ENCODE results near the gene PTPRT. TPM values are rescaled to one million over a fixed set of nuclear protein-coding genes. Genes with fewer than 3 reads are reported as not detected.

Gene PTPRT
- total RNA-seq, 1 experiment from 2014 or later, result not detected

GRCh38 chr20:43096126-43096930 is 93.4 kb downstream of the PTPRT start:
- TF ChIP-seq POLR2AphosphoS5 (IDR thresholded peaks at IDR 0.05; ENCODE audit: low read depth, low read length), result no peak
- no peak for TF ChIP-seq REST (IDR thresholded peaks at IDR 0.05; ENCODE audit: insufficient read depth in 1 of 2, low read depth in 2 of 2, low read length in 1 of 2)
- TF ChIP-seq TCF7L2 (IDR thresholded peaks at IDR 0.05; ENCODE audit: low read depth, low read length), result no peak
- TF ChIP-seq, protein P1, sequence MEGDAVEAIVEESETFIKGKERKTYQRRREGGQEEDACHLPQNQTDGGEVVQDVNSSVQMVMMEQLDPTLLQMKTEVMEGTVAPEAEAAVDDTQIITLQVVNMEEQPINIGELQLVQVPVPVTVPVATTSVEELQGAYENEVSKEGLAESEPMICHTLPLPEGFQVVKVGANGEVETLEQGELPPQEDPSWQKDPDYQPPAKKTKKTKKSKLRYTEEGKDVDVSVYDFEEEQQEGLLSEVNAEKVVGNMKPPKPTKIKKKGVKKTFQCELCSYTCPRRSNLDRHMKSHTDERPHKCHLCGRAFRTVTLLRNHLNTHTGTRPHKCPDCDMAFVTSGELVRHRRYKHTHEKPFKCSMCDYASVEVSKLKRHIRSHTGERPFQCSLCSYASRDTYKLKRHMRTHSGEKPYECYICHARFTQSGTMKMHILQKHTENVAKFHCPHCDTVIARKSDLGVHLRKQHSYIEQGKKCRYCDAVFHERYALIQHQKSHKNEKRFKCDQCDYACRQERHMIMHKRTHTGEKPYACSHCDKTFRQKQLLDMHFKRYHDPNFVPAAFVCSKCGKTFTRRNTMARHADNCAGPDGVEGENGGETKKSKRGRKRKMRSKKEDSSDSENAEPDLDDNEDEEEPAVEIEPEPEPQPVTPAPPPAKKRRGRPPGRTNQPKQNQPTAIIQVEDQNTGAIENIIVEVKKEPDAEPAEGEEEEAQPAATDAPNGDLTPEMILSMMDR (IDR thresholded peaks at IDR 0.05), result no peak
- no peak for TF ChIP-seq SIN3A (IDR thresholded peaks at IDR 0.05; ENCODE audit: borderline replicate concordance, insufficient read depth, low read depth, low read length)
- no peak for ATAC-seq
- intact Hi-C loops (cut with micrococcal nuclease; ENCODE audit: unreplicated experiment), result no loop called here
- no peaks in the 10 kb centered on the region; the same call in 1 of the 2 replicates for H3K27me3 ChIP-seq (ENCODE audit: control insufficient read depth, insufficient read depth, low read length)
- H3K4me3 ChIP-seq (ENCODE audit: low read depth in 2 of 2, low read length in 2 of 2), result no peak overlapping the region
- H3K4me1 ChIP-seq (ENCODE audit: control insufficient read depth, insufficient read depth, low read length), result no peaks in the 10 kb centered on the region
- no peak overlapping the region for H3K27ac ChIP-seq (ENCODE audit: low read length)
- ChIA-PET POLR2A (no interaction called here), CTCF (no interaction called here)
- no TSS peak for BruUV-seq (replicated peaks)
- H3K36me3 ChIP-seq (ENCODE audit: control insufficient read depth, insufficient read depth, low read length), result no peaks in the 10 kb centered on the region
- DNase-seq (ENCODE audit: low read depth, low spot score), result no peak
- in situ Hi-C loops (cut with HindIII; ENCODE audit: low pct_unique_long_range_greater_than_20kb, low sequenced_read_pairs), result no loop called here
- H3K9me3 ChIP-seq (ENCODE audit: control insufficient read depth, insufficient read depth, low read depth, low read length), result no peaks in the 10 kb centered on the region

GRCh38 chr20:43095034-43095433 is 94.7 kb downstream of the PTPRT start:
- no TSS peak for BruUV-seq (replicated peaks)
- no peak for ATAC-seq
- Histone ChIP-seq H3K36me3 (ENCODE audit: control insufficient read depth, insufficient read depth, low read length) (no peaks in the 10 kb centered on the region), H3K27me3 (ENCODE audit: control insufficient read depth, insufficient read depth, low read length) (no peaks in the 10 kb centered on the region; the same call in 1 of the 2 replicates), H3K4me1 (ENCODE audit: control insufficient read depth, insufficient read depth, low read length) (no peaks in the 10 kb centered on the region), H3K9me3 (ENCODE audit: control insufficient read depth, insufficient read depth, low read depth, low read length) (no peaks in the 10 kb centered on the region), H3K4me3 (ENCODE audit: low read depth in 2 of 2, low read length in 2 of 2) (no peak overlapping the region), H3K27ac (ENCODE audit: low read length) (no peak overlapping the region)
- intact Hi-C loops (cut with micrococcal nuclease; ENCODE audit: unreplicated experiment), result no loop called here
- CTCF ChIA-PET, result no interaction called here
- POLR2A ChIA-PET, result no interaction called here
- DNase-seq (ENCODE audit: low read depth, low spot score), result no peak
- in situ Hi-C loops (cut with HindIII; ENCODE audit: low pct_unique_long_range_greater_than_20kb, low sequenced_read_pairs), result no loop called here
- no peak for TF ChIP-seq REST (IDR thresholded peaks at IDR 0.05; ENCODE audit: insufficient read depth in 1 of 2, low read depth in 2 of 2, low read length in 1 of 2)
- TF ChIP-seq TCF7L2 (IDR thresholded peaks at IDR 0.05; ENCODE audit: low read depth, low read length), result no peak
- TF ChIP-seq SIN3A (IDR thresholded peaks at IDR 0.05; ENCODE audit: borderline replicate concordance, insufficient read depth, low read depth, low read length), result no peak
- TF ChIP-seq POLR2AphosphoS5 (IDR thresholded peaks at IDR 0.05; ENCODE audit: low read depth, low read length), result no peak
- TF ChIP-seq, protein P1 (IDR thresholded peaks at IDR 0.05), result no peak

All from Panc1 (cell line).